Measurements from ENCODE around the gene PTPRK. TPM values are rescaled to one million over a fixed set of nuclear protein-coding genes. Genes with fewer than 3 reads are reported as not detected.

The PTPRK gene
- total and polyA plus RNA-seq, 2 donors (not counting 1 experiment from before 2014, with no cell fraction given): 19.4 to 75.5 TPM

GRCh38 chr6:128277379-128277778, 243.0 kb downstream of the PTPRK start:
- Histone ChIP-seq H3K4me2 (ENCODE audit: extremely low read depth, insufficient read depth, low read length) (no peak overlapping the region), H3K9ac (ENCODE audit: insufficient read depth, low read length) (no peak overlapping the region), H3K4me1 (ENCODE audit: control insufficient read depth, extremely low read depth, insufficient read depth, low read length) (no peaks in the 10 kb centered on the region), H3K36me3 (ENCODE audit: control insufficient read depth, insufficient read depth, low read length) (no peaks in the 10 kb centered on the region), H3K9me3 (ENCODE audit: control insufficient read depth, insufficient read depth, low read depth, low read length) (no peaks in the 10 kb centered on the region), H3K79me2 (ENCODE audit: control insufficient read depth, insufficient read depth, low read length) (no peaks in the 10 kb centered on the region), H3K27me3 (ENCODE audit: control insufficient read depth, insufficient read depth, low read length) (no peaks in the 10 kb centered on the region), H4K20me1 (ENCODE audit: control insufficient read depth, extremely low read depth, insufficient read depth, low read length) (no peaks in the 10 kb centered on the region), H3K4me3 (replicated peaks in 1 of 4; ENCODE audit: control extremely low read depth in 1 of 4, insufficient read depth in 1 of 4, low read depth in 3 of 4, low read length in 4 of 4) (no peak overlapping the region), H2AFZ (ENCODE audit: low read length) (no peak overlapping the region), H3K27ac (ENCODE audit: insufficient read depth, low read length) (no peak overlapping the region)
- no peak for TF ChIP-seq CTCF (conservative IDR thresholded peaks at IDR 0.05 in 1 of 2, IDR thresholded peaks at IDR 0.05 in 1 of 2; ENCODE audit: low read depth in 1 of 2, low read length in 2 of 2)
- TF ChIP-seq EZH2 (IDR thresholded peaks at IDR 0.05; ENCODE audit: low read length, missing control alignments): no peak
- DNase-seq (ENCODE audit: low read depth in 2 of 2): no peak

- no peak overlapping the region for H3K4me2 ChIP-seq (ENCODE audit: extremely low read depth, insufficient read depth, low read length)
- H2AFZ ChIP-seq (ENCODE audit: low read length): no peak overlapping the region
- no peaks in the 10 kb centered on the region for H3K36me3 ChIP-seq (ENCODE audit: control insufficient read depth, insufficient read depth, low read length)
- H3K79me2 ChIP-seq (ENCODE audit: control insufficient read depth, insufficient read depth, low read length): no peaks in the 10 kb centered on the region
- no peaks in the 10 kb centered on the region for H3K4me1 ChIP-seq (ENCODE audit: control insufficient read depth, extremely low read depth, insufficient read depth, low read length)
- no peaks in the 10 kb centered on the region for H3K9me3 ChIP-seq (ENCODE audit: control insufficient read depth, insufficient read depth, low read depth, low read length)
- H4K20me1 ChIP-seq (ENCODE audit: control insufficient read depth, extremely low read depth, insufficient read depth, low read length): no peaks in the 10 kb centered on the region
- no peak for DNase-seq (ENCODE audit: low read depth in 2 of 2)
- no peaks in the 10 kb centered on the region for H3K27me3 ChIP-seq (ENCODE audit: control insufficient read depth, insufficient read depth, low read length)
- H3K9ac ChIP-seq (ENCODE audit: insufficient read depth, low read length): no peak overlapping the region
- H3K4me3 ChIP-seq (replicated peaks in 1 of 4; ENCODE audit: control extremely low read depth in 1 of 4, insufficient read depth in 1 of 4, low read depth in 3 of 4, low read length in 4 of 4): no peak overlapping the region
- H3K27ac ChIP-seq (ENCODE audit: insufficient read depth, low read length): no peak overlapping the region
- TF ChIP-seq EZH2 (IDR thresholded peaks at IDR 0.05; ENCODE audit: low read length, missing control alignments) (no peak), CTCF (conservative IDR thresholded peaks at IDR 0.05 in 1 of 2, IDR thresholded peaks at IDR 0.05 in 1 of 2; ENCODE audit: low read depth in 1 of 2, low read length in 2 of 2) (no peak)
Observed at GRCh38 chr6:128276311-128276710, 244.1 kb downstream of the PTPRK start.

DNA sequence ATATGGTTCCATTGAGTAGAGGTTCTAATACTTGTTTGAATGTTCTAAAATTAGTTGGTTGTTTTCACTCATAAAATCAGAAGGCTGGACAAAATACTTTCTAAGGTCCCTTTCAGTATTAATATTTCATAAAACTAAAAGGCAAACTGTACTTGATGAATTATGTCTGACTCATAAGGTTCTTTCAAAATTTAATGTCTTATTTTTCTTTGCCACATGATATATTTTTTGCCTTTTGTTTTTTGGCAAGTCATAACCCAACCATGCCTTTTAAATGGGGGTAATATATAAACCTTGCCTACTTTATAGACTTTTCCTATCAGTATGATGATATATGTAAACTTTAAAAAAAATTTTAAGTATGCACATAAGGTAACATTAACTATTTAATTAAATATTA, 244.7 kb downstream of the PTPRK start:
- H2AFZ ChIP-seq (ENCODE audit: low read length): no peak overlapping the region
- no peaks in the 10 kb centered on the region for H3K4me1 ChIP-seq (ENCODE audit: control insufficient read depth, extremely low read depth, insufficient read depth, low read length)
- H3K9ac ChIP-seq (ENCODE audit: insufficient read depth, low read length): no peak overlapping the region
- no peaks in the 10 kb centered on the region for H3K79me2 ChIP-seq (ENCODE audit: control insufficient read depth, insufficient read depth, low read length)
- H3K9me3 ChIP-seq (ENCODE audit: control insufficient read depth, insufficient read depth, low read depth, low read length): no peaks in the 10 kb centered on the region
- H4K20me1 ChIP-seq (ENCODE audit: control insufficient read depth, extremely low read depth, insufficient read depth, low read length): no peaks in the 10 kb centered on the region
- DNase-seq (ENCODE audit: low read depth in 2 of 2): peak in 1 of 2 donors; percentile 57
- H3K27ac ChIP-seq (ENCODE audit: insufficient read depth, low read length): no peak overlapping the region
- H3K4me3 ChIP-seq (replicated peaks in 1 of 4; ENCODE audit: control extremely low read depth in 1 of 4, insufficient read depth in 1 of 4, low read depth in 3 of 4, low read length in 4 of 4): no peak overlapping the region
- no peaks in the 10 kb centered on the region for H3K36me3 ChIP-seq (ENCODE audit: control insufficient read depth, insufficient read depth, low read length)
- no peak for TF ChIP-seq CTCF (conservative IDR thresholded peaks at IDR 0.05 in 1 of 2, IDR thresholded peaks at IDR 0.05 in 1 of 2; ENCODE audit: low read depth in 1 of 2, low read length in 2 of 2)
- no peak for TF ChIP-seq EZH2 (IDR thresholded peaks at IDR 0.05; ENCODE audit: low read length, missing control alignments)
- H3K27me3 ChIP-seq (ENCODE audit: control insufficient read depth, insufficient read depth, low read length): no peaks in the 10 kb centered on the region
- H3K4me2 ChIP-seq (ENCODE audit: extremely low read depth, insufficient read depth, low read length): no peak overlapping the region

Data from fibroblast of lung (primary cell).